ENCODE data around the gene PPP6R2.

- TF ChIP-seq CTCF (IDR thresholded peaks at IDR 0.05), result no peak
- no peak for TF ChIP-seq POLR2A (IDR thresholded peaks at IDR 0.05)
Measured at GRCh38 chr22:50361688-50362087, 18.6 kb downstream of the PPP6R2 start.
